ENCODE data around the gene COBLL1.

COBLL1 gene

DNA sequence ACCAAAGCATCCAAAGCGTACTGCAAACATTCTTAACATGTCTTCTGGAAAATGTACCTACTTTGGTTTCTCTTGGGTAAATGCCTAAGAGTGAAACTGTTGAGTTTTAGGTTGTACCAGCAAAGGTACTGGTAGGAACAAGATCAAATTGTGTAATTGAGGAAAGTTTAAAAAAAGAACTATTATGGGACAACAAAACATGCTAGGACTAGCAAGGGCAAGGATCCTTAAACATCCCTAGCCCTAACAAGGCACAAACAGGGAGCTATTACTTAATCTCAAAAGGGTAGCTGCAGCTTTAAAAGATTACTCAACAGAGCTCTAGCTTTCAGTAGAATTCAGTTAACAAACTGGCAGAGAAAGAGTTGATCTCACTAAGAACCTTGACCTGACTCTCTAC lies 164.4 kb downstream of the COBLL1 start:
- Histone ChIP-seq H3K4me3 (ENCODE audit: low read depth in 1 of 2, low read length in 1 of 2) (no peak overlapping the region), H3K27me3 (no peaks in the 10 kb centered on the region), H3K9me3 (peaks cover 3% of the 10 kb centered on the region), H3K36me3 (no peaks in the 10 kb centered on the region), H3K4me1 (ENCODE audit: control insufficient read depth in 1 of 2, insufficient read depth in 1 of 2, low read depth in 1 of 2, low read length in 1 of 2) (no peaks in the 10 kb centered on the region), H3K27ac (no peak overlapping the region)
- TF ChIP-seq, protein P1, sequence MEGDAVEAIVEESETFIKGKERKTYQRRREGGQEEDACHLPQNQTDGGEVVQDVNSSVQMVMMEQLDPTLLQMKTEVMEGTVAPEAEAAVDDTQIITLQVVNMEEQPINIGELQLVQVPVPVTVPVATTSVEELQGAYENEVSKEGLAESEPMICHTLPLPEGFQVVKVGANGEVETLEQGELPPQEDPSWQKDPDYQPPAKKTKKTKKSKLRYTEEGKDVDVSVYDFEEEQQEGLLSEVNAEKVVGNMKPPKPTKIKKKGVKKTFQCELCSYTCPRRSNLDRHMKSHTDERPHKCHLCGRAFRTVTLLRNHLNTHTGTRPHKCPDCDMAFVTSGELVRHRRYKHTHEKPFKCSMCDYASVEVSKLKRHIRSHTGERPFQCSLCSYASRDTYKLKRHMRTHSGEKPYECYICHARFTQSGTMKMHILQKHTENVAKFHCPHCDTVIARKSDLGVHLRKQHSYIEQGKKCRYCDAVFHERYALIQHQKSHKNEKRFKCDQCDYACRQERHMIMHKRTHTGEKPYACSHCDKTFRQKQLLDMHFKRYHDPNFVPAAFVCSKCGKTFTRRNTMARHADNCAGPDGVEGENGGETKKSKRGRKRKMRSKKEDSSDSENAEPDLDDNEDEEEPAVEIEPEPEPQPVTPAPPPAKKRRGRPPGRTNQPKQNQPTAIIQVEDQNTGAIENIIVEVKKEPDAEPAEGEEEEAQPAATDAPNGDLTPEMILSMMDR (IDR thresholded peaks at IDR 0.05): no peak

DNA sequence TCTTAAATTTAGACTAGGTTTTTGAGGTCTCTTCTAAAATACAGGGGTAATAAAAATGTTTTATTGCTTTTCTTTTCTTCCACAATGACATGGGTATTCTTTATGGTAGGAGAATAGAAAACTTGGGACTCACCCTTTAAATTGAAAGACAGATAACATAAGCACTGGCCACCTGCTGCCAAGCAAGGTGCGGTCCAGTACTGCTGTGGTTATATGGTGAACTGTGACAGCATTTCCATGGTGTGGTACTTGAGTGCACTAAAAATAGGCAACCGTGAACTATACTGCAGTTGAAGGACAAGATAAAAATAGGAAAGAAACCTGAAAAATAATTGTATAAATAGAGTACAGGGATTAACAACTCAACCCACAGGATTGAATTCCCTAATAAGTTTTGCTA lies 165.9 kb downstream of the COBLL1 start:
- Histone ChIP-seq H3K4me1 (ENCODE audit: control insufficient read depth in 1 of 2, insufficient read depth in 1 of 2, low read depth in 1 of 2, low read length in 1 of 2) (no peaks in the 10 kb centered on the region), H3K36me3 (no peaks in the 10 kb centered on the region), H3K4me3 (ENCODE audit: low read depth in 1 of 2, low read length in 1 of 2) (no peak overlapping the region), H3K9me3 (peaks cover 3% of the 10 kb centered on the region), H3K27ac (no peak overlapping the region), H3K27me3 (no peaks in the 10 kb centered on the region)
- TF ChIP-seq, protein P1 (IDR thresholded peaks at IDR 0.05): no peak

DNA sequence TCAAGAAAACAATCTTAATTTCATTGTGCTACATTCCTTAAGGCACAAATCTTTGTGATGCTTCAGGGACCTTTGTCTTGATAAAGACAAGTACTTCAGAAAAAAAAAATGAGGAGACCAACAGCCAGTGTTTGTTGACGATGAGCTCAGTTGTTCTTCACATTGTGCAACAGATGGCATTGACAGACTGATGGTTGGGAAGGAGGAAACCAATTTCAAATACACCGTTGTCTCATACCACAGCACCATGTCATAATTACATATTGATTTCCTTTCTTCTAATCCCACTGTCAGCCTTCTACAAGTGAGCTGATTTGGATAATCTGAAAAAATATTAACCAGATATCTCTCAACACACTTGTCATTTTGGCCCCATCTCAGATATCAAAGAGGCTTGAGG lies 166.6 kb downstream of the COBLL1 start:
- Histone ChIP-seq H3K9me3 (peaks cover 3% of the 10 kb centered on the region), H3K4me3 (ENCODE audit: low read depth in 1 of 2, low read length in 1 of 2) (no peak overlapping the region), H3K27me3 (no peaks in the 10 kb centered on the region), H3K36me3 (no peaks in the 10 kb centered on the region), H3K27ac (no peak overlapping the region), H3K4me1 (ENCODE audit: control insufficient read depth in 1 of 2, insufficient read depth in 1 of 2, low read depth in 1 of 2, low read length in 1 of 2) (no peaks in the 10 kb centered on the region)
- TF ChIP-seq, protein P1 (IDR thresholded peaks at IDR 0.05): no peak

DNA sequence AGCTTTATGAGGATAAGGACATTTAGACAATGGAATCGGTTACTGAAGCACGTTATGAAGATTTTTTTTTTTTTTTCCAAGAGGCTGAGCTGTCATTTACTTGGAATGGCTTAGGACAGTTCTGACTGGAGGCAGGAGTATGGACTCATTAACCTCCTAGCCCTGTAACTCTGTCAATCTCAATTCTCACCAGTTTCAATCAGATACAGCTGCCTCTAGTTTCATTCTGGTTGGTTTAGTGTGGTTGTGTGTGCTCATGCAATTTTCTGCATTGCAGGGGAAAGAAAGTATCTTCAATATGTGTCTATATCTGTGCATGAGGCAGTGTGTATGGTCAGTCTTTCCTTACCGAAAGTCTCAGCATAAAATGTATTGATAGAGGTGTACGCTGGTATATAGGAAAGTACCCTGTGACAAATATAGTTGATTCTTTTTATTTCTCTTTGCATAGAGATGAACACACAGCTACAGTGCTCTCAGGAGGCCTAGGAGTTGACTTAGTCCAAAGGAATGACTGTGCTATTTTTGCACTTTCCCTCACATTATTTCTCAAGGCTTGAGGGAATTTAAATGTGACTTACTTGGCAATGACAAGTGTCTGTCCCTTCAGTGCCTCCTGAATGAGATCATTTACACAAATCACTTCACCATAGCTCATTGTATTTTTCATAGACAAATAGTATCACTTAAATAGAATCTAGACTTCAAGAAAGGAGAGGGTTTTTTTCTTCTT lies 169.8 kb downstream of the COBLL1 start:
- no peaks in the 10 kb centered on the region for H3K9me3 ChIP-seq
- H3K27ac ChIP-seq: no peak overlapping the region
- no peaks in the 10 kb centered on the region for H3K27me3 ChIP-seq
- no peaks in the 10 kb centered on the region for H3K36me3 ChIP-seq
- no peaks in the 10 kb centered on the region for H3K4me1 ChIP-seq (ENCODE audit: control insufficient read depth in 1 of 2, insufficient read depth in 1 of 2, low read depth in 1 of 2, low read length in 1 of 2)
- H3K4me3 ChIP-seq (ENCODE audit: low read depth in 1 of 2, low read length in 1 of 2): no peak overlapping the region
- TF ChIP-seq, protein P1 (IDR thresholded peaks at IDR 0.05): no peak

DNA sequence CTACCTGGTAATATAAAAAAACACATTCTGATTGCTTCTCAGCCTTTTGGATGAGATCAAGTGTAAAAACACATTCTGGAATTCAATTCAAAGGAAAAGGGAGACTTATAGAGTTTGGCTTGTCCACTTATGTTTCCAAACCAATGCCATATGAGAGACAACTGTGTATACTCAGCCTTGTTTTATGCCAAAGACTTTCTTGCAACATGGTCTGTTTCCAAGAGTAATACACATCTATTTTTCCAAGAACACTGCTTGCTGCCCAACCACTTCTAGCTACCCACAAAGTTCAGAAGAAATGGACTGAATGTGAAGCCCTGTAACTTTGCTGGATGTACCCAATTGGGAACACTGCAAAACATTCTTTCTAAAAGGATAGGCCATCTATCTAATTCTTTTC lies 172.3 kb downstream of the COBLL1 start:
- H3K27ac ChIP-seq: no peak overlapping the region
- no peak overlapping the region for H3K4me3 ChIP-seq (ENCODE audit: low read depth in 1 of 2, low read length in 1 of 2)
- TF ChIP-seq, protein P1 (IDR thresholded peaks at IDR 0.05): no peak
- H3K4me1 ChIP-seq (ENCODE audit: control insufficient read depth in 1 of 2, insufficient read depth in 1 of 2, low read depth in 1 of 2, low read length in 1 of 2): no peaks in the 10 kb centered on the region
- no peaks in the 10 kb centered on the region for H3K36me3 ChIP-seq
- H3K9me3 ChIP-seq: no peaks in the 10 kb centered on the region
- no peaks in the 10 kb centered on the region for H3K27me3 ChIP-seq

Data from neutrophil (primary cell).